RCC 7860 (cell line): ENCODE measurements around the gene CADPS2.
"Not testable (repeated sequence)": the region's sequence is repeated elsewhere in the genome, so short reads cannot be mapped to it uniquely, and the experiment has no call there.

Experiments
- DNase-seq: peaks from one replicate; pipeline ENCODE4 v3.0.0-alpha.2; 2015; ENCODE audit warnings: low spot score
- FAIRE-seq: peaks from 2 replicates; lab custom pipeline; 2012; peaks lifted over from hg19 to GRCh38; lab: Jason Lieb, UNC

Gene CADPS2

GRCh38 chr7:122679813-122680212, 206.4 kb downstream of the CADPS2 start:
- FAIRE-seq (no peak), DNase-seq (no peak)

DNA sequence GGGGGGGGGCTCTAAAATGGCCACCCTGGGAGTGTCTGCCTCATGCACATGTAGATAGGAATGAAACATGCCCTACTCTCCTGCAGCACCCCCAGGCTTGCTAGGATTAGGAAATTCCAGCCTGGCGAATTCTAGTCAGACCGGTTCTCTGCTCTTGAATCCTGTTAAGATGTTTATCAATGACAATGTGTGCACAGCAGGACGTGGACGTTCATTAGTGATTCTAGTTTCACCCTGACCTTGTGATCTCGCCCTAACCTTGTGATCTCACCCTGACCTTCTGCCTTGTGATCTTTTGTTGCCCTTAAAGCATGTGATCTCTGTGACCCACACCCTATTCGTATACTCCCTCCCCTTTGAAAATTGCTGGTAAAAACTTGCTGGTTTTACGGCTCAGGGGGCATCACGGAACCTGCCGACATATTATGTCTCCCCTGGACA, 207.0 kb downstream of the CADPS2 start:
- DNase-seq, FAIRE-seq: not testable (repeated sequence)

DNA sequence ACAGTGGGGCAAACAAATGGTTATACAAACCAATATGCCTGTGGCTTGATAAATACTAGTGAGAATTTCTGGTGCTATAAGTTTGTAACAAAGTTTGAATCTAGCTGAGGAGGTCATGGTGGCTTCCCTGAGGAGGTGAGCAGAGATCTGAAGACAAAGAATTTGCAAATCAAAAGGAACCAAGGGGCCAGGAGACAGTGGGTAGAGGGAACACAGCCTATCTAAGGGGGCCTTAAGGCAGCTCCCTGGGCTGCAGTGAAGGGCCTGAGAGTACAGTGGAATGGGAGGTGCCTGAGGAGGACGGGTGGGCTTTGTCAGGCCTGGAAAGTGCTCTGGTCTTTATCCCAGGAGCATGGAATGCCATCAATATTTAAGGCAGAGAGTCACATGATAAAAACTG, 209.1 kb downstream of the CADPS2 start:
- no peak for DNase-seq
- FAIRE-seq: no peak

- FAIRE-seq (no peak), DNase-seq (no peak)
Observed at GRCh38 chr7:122676466-122676865, 209.8 kb downstream of the CADPS2 start.

DNA sequence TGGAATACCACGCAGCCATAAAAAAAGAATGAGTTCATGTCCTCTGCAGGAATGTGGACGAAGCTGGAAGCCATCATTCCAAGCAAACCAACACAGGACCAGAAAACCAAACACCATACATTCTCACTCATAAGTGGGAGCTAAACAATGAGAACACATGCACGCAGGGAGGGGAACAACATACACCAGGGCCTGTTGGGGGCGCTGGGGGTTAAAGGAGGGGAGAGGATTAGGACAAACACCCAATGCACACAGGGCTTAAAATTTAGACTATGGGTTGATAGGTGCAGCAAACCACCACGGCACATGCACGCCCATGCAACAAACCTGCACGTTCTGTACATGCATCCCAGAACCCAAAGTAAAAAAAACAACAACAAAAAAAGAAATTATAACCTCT, 210.6 kb downstream of the CADPS2 start:
- no peak for FAIRE-seq
- DNase-seq: no peak

- no peak for FAIRE-seq
- no peak for DNase-seq
Observed at GRCh38 chr7:122675011-122675410, 211.2 kb downstream of the CADPS2 start.

GRCh38 chr7:122674502-122674901, 211.8 kb downstream of the CADPS2 start:
- FAIRE-seq (no peak), DNase-seq (no peak)

DNA sequence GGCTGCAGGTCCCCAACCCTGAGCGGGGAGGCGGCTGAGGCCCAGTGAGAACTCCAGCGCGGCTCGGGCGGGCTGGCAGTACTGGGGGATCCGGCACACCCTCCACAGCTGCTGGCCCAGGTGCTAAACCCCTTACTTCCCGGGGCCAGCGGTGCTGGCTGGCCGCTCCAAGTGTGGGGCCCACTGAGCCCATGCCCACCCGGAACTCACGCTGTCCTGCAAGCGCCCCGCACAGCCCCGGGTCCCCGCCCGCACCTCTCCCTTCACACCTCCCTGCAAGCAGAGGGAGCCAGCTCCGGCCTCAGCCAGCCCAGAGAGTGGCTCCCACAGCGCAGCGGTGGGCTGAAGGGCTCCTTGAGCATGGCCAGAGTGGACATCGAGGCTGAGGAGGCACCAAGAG, 212.3 kb downstream of the CADPS2 start:
- DNase-seq: no peak
- no peak for FAIRE-seq

GRCh38 chr7:122672536-122672935, 213.7 kb downstream of the CADPS2 start:
- no peak for DNase-seq
- no peak for FAIRE-seq

DNA sequence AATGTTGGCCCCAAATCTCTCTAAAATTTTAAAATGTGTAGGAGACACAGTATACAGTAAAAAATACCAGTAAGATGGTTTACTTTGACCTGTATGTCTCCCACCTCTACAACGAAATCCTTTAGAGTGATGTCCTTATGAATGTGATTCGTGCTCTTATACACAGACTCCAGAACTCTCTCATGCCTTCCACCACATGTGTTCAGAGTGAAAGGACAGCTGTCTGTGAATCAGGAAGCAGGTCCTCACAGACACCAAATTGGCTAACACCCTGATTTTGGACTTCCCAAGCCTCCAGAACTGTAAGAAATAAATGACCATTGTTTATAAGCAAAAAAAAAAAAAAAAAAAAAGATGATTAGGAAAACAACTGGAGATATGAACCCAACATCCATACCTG, 222.5 kb downstream of the CADPS2 start:
- no peak for FAIRE-seq
- no peak for DNase-seq

DNA sequence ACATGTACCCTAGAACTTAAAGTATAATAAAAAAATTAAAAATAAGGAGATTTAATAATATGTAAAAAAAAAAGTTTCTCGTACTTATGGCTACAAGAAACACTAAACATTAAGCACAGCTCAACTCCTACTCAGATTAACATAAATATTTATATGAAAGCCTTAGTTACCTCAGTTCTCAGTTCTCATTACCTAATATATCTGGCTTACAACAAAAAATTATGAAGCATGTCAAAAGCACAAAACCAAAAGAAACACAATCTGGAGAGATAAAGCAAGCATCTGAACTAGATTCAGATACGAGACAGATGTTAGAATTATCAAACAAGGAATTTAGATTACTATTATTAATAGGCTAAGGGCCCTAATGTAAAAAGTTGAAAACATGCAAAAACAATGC, 227.4 kb downstream of the CADPS2 start:
- DNase-seq: no peak
- FAIRE-seq: no peak

DNA sequence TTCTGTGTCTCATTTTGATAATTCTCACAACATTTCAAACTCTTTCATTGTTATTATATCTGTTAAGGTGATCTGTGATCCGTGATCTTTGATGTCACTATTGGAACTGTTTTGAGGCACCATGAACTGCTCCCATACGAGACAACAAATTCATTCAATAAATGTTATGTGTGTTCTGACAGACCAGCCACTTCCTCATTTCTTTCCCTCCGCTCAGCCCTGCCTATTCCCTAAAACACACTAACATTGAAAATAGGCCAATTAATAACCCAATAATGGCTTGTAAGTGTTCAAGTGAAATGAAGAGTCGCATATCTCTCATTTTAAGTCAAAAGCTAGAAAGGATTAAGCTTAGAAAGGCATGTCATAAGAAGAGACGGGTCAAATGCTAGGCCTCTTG, 232.6 kb downstream of the CADPS2 start:
- DNase-seq (no peak), FAIRE-seq (no peak)

- DNase-seq: no peak
- FAIRE-seq: no peak
Observed at GRCh38 chr7:122652876-122653275, 233.4 kb downstream of the CADPS2 start.

DNA sequence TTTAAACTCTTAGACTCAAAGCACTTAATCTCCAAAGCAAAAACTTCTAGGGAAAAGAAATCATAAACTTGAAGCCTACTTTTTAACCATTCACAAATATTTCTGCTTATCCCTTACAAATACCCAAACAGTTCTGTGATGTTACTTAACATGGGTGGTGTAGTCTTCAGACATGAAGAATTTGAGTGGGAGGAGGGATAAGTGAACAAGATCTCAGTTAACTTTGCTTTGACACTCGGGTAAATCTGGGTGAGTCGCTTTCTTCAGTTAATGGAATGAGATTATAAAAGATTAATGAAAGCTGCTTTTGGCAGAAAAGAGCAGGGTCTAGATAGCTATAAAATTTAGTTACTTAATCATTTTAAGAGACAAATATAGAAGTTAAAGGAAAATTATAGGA, 234.8 kb downstream of the CADPS2 start:
- no peak for DNase-seq
- FAIRE-seq: no peak

DNA sequence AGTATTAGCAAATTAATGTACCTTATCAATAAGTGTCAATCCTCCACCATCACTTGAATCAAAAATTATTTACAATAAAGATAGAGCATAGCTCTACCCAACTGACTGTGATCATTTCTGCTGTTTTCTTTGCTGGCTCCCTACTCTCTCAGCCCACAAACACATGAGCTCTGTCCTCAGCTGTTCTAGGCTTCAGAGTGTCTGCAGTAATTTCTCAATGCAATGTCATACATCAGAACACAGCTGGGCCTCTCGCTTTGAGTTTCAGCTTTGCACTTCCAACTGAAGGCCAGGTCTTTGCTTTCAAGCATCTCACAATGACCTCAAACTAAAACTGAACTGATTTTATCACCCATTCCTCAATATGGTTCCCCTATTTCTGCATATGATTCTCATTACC, 243.0 kb downstream of the CADPS2 start:
- FAIRE-seq: no peak
- DNase-seq: no peak

DNA sequence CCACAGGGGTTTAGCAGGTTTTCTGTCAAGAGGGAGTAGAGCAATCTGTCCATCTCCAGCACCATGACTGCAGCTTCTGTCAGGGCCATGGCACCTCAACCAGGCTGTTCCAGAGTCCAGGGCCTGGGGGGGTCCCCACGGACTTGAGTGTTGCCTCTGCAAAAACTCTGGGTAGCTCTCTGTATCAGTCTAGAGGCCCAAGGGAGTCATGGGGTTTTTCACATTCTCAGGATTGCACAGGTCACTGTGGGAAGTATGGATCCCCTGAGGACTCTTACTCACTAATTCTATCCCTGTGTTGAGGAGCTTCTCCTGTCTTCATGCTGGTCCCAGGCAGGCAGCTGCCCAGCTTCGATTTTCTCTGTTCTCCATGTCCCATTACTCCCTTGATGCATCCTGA, 247.8 kb downstream of the CADPS2 start:
- FAIRE-seq (no peak), DNase-seq (no peak)

DNA sequence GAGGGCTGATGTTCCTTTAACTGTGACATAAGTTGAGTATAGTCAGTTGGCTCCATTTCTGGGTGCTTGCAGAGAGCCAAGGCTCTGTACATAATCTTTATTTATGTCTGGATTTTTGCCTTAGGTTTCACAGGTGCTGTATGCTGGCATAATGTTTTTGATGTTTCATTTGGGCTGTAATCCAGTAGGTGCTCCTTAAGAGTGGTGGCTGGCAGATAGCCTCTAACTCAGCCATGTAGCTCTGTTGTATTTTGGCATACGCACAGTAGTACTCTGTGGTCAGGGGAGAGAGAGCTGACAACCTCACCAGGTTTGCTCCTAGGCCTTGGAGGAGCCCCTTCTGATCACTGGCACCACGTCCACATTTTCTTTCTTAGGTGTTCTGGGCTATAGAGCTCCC, 248.5 kb downstream of the CADPS2 start:
- FAIRE-seq (no peak), DNase-seq (no peak)

- not testable (repeated sequence) for FAIRE-seq, DNase-seq
Observed at GRCh38 chr7:122635481-122635880, 250.8 kb downstream of the CADPS2 start.

DNA sequence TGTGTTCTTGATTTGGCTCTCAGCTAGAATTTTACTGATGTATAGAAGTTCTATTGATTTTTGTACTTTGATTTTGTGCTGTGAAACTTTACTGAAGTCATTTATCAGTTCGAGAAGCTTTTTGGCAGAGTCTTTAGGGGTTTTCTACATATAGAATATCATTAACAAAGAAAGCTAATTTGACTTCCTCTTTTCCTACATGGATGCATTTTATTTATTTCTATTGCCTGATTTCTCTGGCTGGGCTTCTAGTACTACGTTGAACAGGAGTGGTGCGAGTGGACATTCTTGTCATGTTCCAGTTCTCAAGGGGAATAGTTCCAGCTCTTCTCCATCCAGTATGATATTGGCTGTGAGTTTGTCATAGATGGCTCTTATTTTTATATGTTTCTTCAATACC, 252.8 kb downstream of the CADPS2 start:
- no peak for DNase-seq
- no peak for FAIRE-seq

DNA sequence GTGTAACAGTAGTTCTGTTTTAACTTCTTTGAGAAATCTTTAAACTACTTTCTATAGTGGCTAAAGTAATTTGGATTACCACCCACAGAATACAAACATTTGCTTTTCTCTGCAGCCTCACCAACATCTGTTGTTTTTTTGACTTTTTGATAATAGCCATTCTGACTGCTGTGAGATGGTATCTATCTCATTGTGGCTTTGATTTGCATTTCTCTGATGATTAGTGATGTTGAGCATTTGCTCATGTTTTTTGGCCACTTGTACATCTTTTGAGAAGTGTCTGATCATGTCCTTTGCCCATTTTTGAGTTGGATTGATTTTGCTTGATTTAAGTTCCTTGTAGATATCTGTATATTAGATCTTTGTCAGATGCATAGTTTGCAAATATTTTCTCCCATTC, 254.0 kb downstream of the CADPS2 start:
- DNase-seq: no peak
- FAIRE-seq: no peak

DNA sequence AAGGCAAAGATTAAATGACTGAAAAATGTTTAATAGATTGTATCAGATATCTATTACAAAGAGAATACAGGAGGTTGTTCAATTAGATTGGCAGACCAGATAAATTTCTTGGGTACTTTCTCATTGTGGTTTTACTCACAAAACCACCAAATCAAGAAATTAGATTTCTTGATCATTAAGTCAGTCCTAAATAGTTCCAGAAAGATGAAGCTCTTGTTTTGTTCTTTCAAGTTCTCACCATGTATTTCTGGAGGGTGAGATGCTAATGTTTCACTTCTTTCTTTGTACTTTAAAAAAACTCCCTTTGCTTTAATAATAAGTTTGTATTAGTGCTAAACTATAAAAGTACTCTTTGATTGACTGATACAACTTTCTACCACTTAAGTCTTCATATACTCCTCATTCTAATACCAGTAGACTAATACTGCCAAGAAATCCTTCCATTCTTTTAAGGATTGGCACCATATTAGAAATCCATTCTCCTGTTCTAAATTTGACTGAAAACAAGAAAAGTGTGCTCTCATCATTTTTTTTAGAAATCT, 256.8 kb downstream of the CADPS2 start:
- DNase-seq: no peak
- no peak for FAIRE-seq

DNA sequence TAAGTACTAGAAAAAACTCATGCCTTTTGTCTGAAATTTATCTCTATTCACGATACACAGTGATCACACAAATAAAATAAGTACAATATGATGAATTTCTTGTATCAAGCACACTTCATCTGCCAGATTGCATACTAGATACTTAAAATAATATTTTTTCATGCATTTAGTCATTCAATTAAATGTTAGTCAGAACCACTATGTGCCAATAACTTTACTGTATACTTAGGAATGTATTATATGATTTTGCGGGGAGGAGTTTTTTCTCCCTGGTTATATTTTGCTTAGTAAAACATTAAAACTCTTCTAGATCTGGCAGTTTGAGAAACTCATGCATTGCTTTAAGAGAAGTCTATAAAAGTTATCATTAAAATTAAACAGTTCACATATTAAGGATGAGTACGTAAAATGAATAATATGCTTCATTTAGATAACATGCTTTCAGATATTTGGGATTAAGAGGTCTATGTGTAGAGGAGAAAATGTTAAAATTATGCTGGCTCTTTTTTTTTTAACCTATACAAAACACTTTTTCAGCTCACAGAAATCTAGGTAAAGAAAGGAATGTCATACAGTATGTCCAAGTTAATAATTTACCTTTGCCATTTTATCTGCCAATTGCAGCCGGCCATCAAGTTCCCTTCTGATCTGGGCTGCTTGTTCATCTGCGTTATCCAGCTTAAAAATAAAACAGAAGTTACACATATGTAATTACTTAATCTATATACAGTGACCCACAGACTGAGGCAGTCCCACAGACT, 257.4 kb downstream of the CADPS2 start:
- DNase-seq (no peak), FAIRE-seq (peak; percentile 22)

- FAIRE-seq: no peak
- DNase-seq: no peak
Observed at GRCh38 chr7:122626785-122627184, 259.5 kb downstream of the CADPS2 start.
